SU-DHL-6 (cell line): ENCODE results near the gene PI16.

Experiments
- H2AFZ ChIP-seq: fragments of 200-600 bp; sonication (generic); 2 replicates; pipeline ENCODE4 v1.6.1; 2014; ENCODE audit warnings: low read depth, mild to moderate bottlenecking, moderate library complexity, mixed read lengths, antibody characterized with exemption, low read length; ENCODE audit not compliant: severe bottlenecking
- H3F3A ChIP-seq: fragments of 200-600 bp; shearing (Covaris generic); 2 replicates; pipeline ENCODE4 v1.6.0; 2016; ENCODE audit warnings: antibody characterized with exemption, mild to moderate bottlenecking; ENCODE audit not compliant: insufficient read depth
- H3K27ac ChIP-seq: fragments of 200-600 bp; sonication (generic); 2 replicates; pipeline ENCODE4 v1.5.1; 2016; ENCODE audit warnings: low read depth, mild to moderate bottlenecking, low read length, moderate library complexity, mixed read lengths
- H3K27me3 ChIP-seq: fragments of 200-600 bp; sonication (generic), shearing (Covaris generic); 2 replicates; pipeline ENCODE4 v1.6.0; 2014; ENCODE audit warnings: mild to moderate bottlenecking, low read length
- H3K36me3 ChIP-seq: fragments of 200-600 bp; sonication (generic); 2 replicates; pipeline ENCODE4 v1.6.1; 2014; ENCODE audit warnings: mild to moderate bottlenecking, low read length, mixed read lengths
- H3K4me2 ChIP-seq: fragments of 300-600, 200-600 bp; shearing (Covaris generic), sonication (generic); 2 replicates; pipeline ENCODE4 v1.6.0; 2014; ENCODE audit warnings: low read length, low read depth, mild to moderate bottlenecking; ENCODE audit not compliant: poor library complexity, severe bottlenecking
- H3K4me3 ChIP-seq: fragments of 200-600 bp; sonication (generic); 2 replicates; pipeline ENCODE4 v1.5.1; 2014; ENCODE audit warnings: antibody characterized with exemption, low read length, mild to moderate bottlenecking, mixed read lengths; ENCODE audit not compliant: insufficient read depth, poor library complexity, severe bottlenecking
- H3K79me2 ChIP-seq: fragments of 200-600 bp; sonication (generic); 2 replicates; pipeline ENCODE4 v1.6.1; 2014; ENCODE audit warnings: mild to moderate bottlenecking, low read length, moderate library complexity; ENCODE audit not compliant: insufficient read depth
- H3K9ac ChIP-seq: fragments of 200-600 bp; sonication (generic); 2 replicates; pipeline ENCODE4 v1.7.0; 2014; ENCODE audit warnings: mild to moderate bottlenecking, low read length
- H3K9me2 ChIP-seq: fragments of 200-600 bp; sonication (generic); replicated peaks from 2 replicates; pipeline ENCODE4 v1.6.1; 2014; ENCODE audit warnings: low read length; ENCODE audit not compliant: insufficient read depth
- H3K9me3 ChIP-seq: fragments of 200-600 bp; sonication (generic); 2 replicates; pipeline ENCODE4 v1.6.1; 2014; ENCODE audit warnings: low read length, mixed read lengths; ENCODE audit not compliant: insufficient read depth
- H4K20me1 ChIP-seq: fragments of 200-600 bp; sonication (generic); 2 replicates; pipeline ENCODE4 v1.6.1; 2014; ENCODE audit warnings: low read depth, mild to moderate bottlenecking, antibody characterized with exemption, low read length, moderate library complexity, mixed read lengths
- CTCF ChIP-seq: fragments of 200-600 bp; sonication (generic); IDR thresholded peaks from one replicate; pipeline ENCODE4 v1.5.1; 2017; ENCODE audit warnings: antibody characterized with exemption, mild to moderate bottlenecking, low read length, moderate library complexity; ENCODE audit not compliant: insufficient read depth, poor library complexity, severe bottlenecking
- EZH2phosphoT487 ChIP-seq: fragments of 200-600 bp; sonication (generic), shearing (Covaris generic); conservative IDR thresholded peaks from 2 replicates; pipeline ENCODE4 v1.6.1; 2018; ENCODE audit warnings: mild to moderate bottlenecking, antibody characterized with exemption, low read length, moderate library complexity, mixed read lengths

PI16 gene

DNA sequence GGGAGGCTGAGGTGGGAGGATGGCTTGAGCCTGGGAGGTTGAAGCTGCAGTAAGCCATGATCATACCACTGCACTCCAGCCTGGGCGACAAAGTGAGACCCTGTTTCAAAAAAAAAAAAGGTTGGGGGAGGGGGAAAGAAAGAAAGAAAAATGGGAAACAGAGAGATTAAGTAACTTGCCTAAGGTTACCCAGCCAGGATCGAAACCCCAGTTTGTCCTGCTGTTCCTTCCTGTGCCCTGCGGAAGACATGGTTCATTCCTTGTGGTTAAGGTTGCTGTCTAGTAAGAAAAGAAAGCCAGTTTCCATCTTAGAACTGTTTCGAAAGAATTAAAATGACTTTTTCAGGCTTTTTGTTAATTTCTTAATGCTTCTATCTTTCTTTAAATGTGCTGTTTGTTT is 38.9 kb upstream of the PI16 start:
- TF ChIP-seq CTCF (no peak), EZH2phosphoT487 (no peak)
- Histone ChIP-seq H3K4me2 (no peak overlapping the region), H3F3A (0 out of 2 replicates have a peak, but pooled peaks cover 4% of the 10 kb centered on the region), H4K20me1 (no peaks in the 10 kb centered on the region), H3K9me3 (no peaks in the 10 kb centered on the region), H3K9ac (no peak overlapping the region), H2AFZ (no peak overlapping the region), H3K9me2 (no peaks in the 10 kb centered on the region), H3K36me3 (peaks cover 35% of the 10 kb centered on the region), H3K27me3 (no peaks in the 10 kb centered on the region), H3K79me2 (no peaks in the 10 kb centered on the region), H3K4me3 (no peak overlapping the region), H3K27ac (no peak overlapping the region)

DNA sequence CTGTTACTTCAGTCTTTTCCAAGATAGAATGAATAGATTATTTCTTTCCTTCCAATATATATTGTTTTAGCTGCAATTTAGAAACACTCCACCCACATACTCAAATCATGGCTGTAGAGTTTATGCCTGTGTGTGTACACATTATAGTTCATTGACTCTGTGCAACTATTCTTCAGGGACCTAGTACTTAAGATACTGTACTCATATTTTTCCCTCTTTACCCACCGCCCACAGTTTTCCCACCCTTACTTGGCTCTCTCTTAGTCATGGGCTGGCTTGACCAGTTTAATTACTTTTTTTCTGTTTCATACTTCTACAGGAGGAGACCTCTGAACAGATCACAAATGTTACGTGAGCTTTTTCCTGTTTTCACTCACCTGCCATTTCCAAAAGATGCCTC is 38.4 kb upstream of the PI16 start:
- no peak overlapping the region for H2AFZ ChIP-seq
- H3K4me2 ChIP-seq: no peak overlapping the region
- no peaks in the 10 kb centered on the region for H3K9me2 ChIP-seq
- H3K9me3 ChIP-seq: no peaks in the 10 kb centered on the region
- TF ChIP-seq EZH2phosphoT487: no peak
- no peak for TF ChIP-seq CTCF
- no peaks in the 10 kb centered on the region for H3K27me3 ChIP-seq
- H4K20me1 ChIP-seq: no peaks in the 10 kb centered on the region
- no peak overlapping the region for H3K9ac ChIP-seq
- no peaks in the 10 kb centered on the region for H3K79me2 ChIP-seq
- no peak overlapping the region for H3K27ac ChIP-seq
- H3F3A ChIP-seq: 0 out of 2 replicates have a peak, but pooled peaks cover 4% of the 10 kb centered on the region
- H3K4me3 ChIP-seq: no peak overlapping the region
- peaks cover 37% of the 10 kb centered on the region for H3K36me3 ChIP-seq

GRCh38 chr6:36917541-36918193 is 36.9 kb upstream of the PI16 start:
- no peaks in the 10 kb centered on the region for H3K27me3 ChIP-seq
- no peaks in the 10 kb centered on the region for H4K20me1 ChIP-seq
- H3K27ac ChIP-seq: no peak overlapping the region
- H3K36me3 ChIP-seq: peaks cover 32% of the 10 kb centered on the region
- H3K79me2 ChIP-seq: no peaks in the 10 kb centered on the region
- H3K9me2 ChIP-seq: no peaks in the 10 kb centered on the region
- H3K9me3 ChIP-seq: no peaks in the 10 kb centered on the region
- no peak overlapping the region for H2AFZ ChIP-seq
- TF ChIP-seq CTCF (no peak), EZH2phosphoT487 (no peak)
- no peak overlapping the region for H3K4me2 ChIP-seq
- 0 out of 2 replicates have a peak, but pooled peaks cover 4% of the 10 kb centered on the region for H3F3A ChIP-seq
- no peak overlapping the region for H3K4me3 ChIP-seq
- no peak overlapping the region for H3K9ac ChIP-seq
